ENCODE measurements around the gene DNAI1. TPM values are rescaled to one million over a fixed set of nuclear protein-coding genes. Genes with fewer than 3 reads are reported as not detected.

The DNAI1 gene
- total RNA-seq, 2 donors from 2014 or later, result not detected

DNA sequence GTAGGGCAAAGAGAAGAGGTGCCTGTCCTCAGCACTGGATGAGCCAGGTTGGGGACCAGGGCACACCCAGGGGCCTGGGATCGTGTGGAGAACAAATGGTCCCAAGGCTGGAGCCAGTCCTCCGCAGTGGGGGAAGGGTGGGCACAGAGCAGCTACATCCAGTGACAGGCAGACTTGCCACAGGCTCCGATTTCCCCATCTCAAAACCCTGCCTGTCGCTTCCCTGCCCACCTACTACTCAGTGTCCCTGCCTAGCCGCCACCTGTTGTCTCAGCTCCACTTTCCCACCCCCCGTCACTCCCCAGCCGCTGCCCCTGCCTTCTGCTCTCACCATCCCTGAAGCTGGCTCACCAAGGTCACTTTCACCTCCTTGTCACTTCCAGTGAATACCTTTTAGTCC, 78.1 kb downstream of the DNAI1 start:
- DNase-seq, result no peak
- Histone ChIP-seq H3K27me3 (no peaks in the 10 kb centered on the region), H3K27ac (no peak overlapping the region), H3K9me3 (no peaks in the 10 kb centered on the region), H3K9ac (ENCODE audit: low read depth in 2 of 2, low read length in 2 of 2) (no peak overlapping the region), H3K36me3 (no peaks in the 10 kb centered on the region), H3K4me3 (no peak overlapping the region), H3K4me1 (no peaks in the 10 kb centered on the region)
- TF ChIP-seq, protein P1, sequence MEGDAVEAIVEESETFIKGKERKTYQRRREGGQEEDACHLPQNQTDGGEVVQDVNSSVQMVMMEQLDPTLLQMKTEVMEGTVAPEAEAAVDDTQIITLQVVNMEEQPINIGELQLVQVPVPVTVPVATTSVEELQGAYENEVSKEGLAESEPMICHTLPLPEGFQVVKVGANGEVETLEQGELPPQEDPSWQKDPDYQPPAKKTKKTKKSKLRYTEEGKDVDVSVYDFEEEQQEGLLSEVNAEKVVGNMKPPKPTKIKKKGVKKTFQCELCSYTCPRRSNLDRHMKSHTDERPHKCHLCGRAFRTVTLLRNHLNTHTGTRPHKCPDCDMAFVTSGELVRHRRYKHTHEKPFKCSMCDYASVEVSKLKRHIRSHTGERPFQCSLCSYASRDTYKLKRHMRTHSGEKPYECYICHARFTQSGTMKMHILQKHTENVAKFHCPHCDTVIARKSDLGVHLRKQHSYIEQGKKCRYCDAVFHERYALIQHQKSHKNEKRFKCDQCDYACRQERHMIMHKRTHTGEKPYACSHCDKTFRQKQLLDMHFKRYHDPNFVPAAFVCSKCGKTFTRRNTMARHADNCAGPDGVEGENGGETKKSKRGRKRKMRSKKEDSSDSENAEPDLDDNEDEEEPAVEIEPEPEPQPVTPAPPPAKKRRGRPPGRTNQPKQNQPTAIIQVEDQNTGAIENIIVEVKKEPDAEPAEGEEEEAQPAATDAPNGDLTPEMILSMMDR (IDR thresholded peaks at IDR 0.05), result no peak
- intact Hi-C loops (cut with DNase I), result no loop called here

DNA sequence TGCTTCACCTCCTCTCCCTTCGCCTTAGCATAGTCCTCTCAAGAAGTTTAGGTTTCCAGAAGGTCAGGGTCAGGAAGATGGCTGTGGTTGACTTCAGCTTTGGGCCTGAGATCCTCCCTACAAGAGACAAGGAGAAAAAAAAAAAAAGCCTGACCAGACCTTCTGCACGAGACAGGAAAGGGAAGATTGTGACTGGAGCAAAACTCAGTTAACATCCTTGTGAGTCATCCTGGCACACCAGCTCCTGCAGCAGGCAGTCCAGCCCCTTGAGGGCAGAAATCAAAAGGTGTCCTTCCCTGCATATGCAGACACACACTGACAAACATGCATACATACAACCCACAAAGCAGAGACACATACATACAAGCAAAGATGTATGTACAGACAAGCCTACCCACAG, 82.2 kb downstream of the DNAI1 start:
- TF ChIP-seq, protein P1 (IDR thresholded peaks at IDR 0.05), result no peak
- Histone ChIP-seq H3K36me3 (no peaks in the 10 kb centered on the region), H3K4me1 (no peaks in the 10 kb centered on the region), H3K27me3 (no peaks in the 10 kb centered on the region), H3K4me3 (no peak overlapping the region), H3K27ac (no peak overlapping the region), H3K9me3 (no peaks in the 10 kb centered on the region), H3K9ac (ENCODE audit: low read depth in 2 of 2, low read length in 2 of 2) (no peak overlapping the region)
- DNase-seq, result no peak
- intact Hi-C loops (cut with DNase I), result no loop called here

DNA sequence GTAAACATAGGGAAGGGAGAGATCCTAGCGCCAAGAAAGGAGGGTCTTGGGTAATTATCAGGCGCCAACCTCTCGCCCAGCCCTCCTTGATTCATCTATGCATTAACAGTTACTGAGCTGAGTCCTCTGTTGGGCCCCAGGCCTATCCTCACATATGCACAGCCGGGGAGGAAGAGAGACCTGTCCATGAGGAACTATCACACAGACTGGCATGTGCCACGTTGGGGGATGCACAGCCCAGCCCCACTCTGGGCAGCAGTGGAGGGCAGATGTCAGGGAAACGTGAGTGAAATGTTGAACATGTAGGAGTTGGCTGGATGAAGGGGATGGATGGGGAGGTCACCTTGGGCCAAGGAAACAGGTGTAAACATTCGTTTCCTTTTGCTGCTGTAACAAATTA, 82.9 kb downstream of the DNAI1 start:
- no peaks in the 10 kb centered on the region for H3K4me1 ChIP-seq
- no peak overlapping the region for H3K9ac ChIP-seq (ENCODE audit: low read depth in 2 of 2, low read length in 2 of 2)
- H3K36me3 ChIP-seq, result no peaks in the 10 kb centered on the region
- no peak overlapping the region for H3K4me3 ChIP-seq
- TF ChIP-seq, protein P1 (IDR thresholded peaks at IDR 0.05), result no peak
- H3K9me3 ChIP-seq, result no peaks in the 10 kb centered on the region
- intact Hi-C loops (cut with DNase I), result no loop called here
- DNase-seq, result no peak
- H3K27me3 ChIP-seq, result no peaks in the 10 kb centered on the region
- no peak overlapping the region for H3K27ac ChIP-seq

DNA sequence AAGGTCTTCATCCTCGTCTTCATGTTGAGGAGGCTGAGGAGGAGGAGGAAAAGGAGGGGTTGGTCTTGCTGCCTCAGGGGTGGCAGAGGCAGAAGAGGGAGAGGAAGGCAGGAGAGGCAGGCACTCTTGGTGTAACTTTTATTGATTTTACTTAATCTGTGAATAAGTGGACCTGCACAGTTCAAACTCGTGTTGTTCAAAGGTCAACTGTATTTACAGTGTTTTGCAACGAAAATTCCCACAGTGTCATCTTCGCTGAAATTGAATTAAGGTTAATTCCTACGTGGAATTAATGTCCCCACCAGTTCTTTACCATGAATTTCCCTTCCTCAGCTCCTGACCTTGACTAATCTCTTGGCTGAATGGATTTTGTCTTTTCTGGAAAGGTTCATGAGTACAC, 85.4 kb downstream of the DNAI1 start:
- H3K4me1 ChIP-seq, result no peaks in the 10 kb centered on the region
- H3K27me3 ChIP-seq, result no peaks in the 10 kb centered on the region
- H3K9me3 ChIP-seq, result no peaks in the 10 kb centered on the region
- TF ChIP-seq, protein P1 (IDR thresholded peaks at IDR 0.05), result no peak
- intact Hi-C loops (cut with DNase I), result no loop called here
- no peak overlapping the region for H3K27ac ChIP-seq
- H3K36me3 ChIP-seq, result no peaks in the 10 kb centered on the region
- no peak overlapping the region for H3K9ac ChIP-seq (ENCODE audit: low read depth in 2 of 2, low read length in 2 of 2)
- no peak for DNase-seq
- no peak overlapping the region for H3K4me3 ChIP-seq

DNA sequence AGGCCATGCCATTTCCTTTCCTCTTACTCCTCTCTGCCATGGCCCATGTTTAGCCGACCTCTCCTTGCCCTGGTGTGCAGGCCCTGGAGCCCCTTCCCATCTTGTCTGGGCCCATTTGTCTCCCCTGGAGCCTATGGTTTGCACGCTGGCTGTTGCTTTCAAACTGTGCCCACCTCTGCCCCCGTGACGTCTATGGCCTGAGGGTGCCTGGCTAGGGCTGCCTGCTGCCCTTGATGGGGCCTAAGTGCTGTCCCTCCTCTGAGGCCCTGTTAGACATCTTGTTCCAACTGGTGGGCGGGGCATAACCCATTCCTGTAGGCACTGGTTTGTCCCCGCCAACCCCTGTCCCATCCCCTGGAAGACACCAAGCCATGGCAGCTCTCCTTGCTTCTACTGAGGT, 86.9 kb downstream of the DNAI1 start:
- DNase-seq, result no peak
- TF ChIP-seq, protein P1 (IDR thresholded peaks at IDR 0.05), result no peak
- H3K4me1 ChIP-seq, result no peaks in the 10 kb centered on the region
- H3K27me3 ChIP-seq, result no peaks in the 10 kb centered on the region
- no peak overlapping the region for H3K4me3 ChIP-seq
- no peak overlapping the region for H3K9ac ChIP-seq (ENCODE audit: low read depth in 2 of 2, low read length in 2 of 2)
- H3K36me3 ChIP-seq, result no peaks in the 10 kb centered on the region
- H3K27ac ChIP-seq, result no peak overlapping the region
- intact Hi-C loops (cut with DNase I), result loop anchor here (5.0 kb wide), 2 partner anchors 108 to 143 kb away; no protein-coding TSS in a partner anchor
- no peaks in the 10 kb centered on the region for H3K9me3 ChIP-seq
